ENCODE results near the gene SELENOO. TPM values are rescaled to one million over a fixed set of nuclear protein-coding genes. Genes with fewer than 3 reads are reported as not detected.

SELENOO gene
- total RNA-seq, 1 experiment from 2014 or later: 19.0 TPM

DNA sequence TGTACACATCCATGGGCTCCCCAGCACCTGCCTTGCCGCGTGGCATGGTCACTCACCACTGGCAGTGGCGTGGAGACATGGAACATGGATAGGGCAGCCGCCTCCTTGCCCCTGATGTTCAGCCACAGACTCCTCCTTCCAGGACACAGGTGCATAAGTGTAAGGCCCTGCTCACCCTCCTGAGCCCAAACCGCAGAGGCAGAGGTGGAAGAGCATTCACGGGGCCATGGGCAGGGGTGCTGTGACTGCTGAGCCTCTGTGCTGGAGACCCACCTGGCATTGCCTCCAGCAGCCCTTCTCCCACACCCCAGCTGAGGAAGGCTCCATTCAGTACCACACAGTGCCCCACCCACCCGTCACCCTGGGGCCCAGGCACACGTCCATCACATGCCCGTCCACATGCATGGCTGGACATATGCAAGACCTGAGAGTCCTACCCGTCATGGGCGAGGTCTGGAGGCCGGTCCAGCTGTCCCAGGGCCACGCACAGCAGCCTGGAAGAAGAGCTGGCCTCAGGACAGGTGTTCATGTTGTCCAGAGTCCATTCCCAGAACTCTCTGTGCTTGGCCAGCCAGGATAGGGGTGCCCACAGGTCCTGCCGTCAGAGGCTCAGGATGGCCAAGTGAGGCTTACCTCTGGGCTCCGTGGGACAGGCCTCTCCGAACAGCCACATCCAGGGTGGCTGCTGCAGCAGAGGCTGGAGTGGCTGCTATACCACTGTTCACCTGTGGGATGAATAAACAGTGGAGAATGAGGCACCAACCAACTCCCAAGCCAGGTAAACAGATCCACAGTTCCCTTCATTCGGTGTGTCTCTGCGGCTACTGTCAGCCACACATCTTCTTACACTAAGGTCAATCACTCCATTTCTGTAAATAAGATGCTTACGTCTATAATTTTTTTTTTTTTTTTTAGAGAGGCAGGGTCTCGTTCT is 45.7 kb downstream of the SELENOO start:
- H3K79me1 ChIP-seq (ENCODE audit: insufficient read depth, low read depth, low read length, poor library complexity, severe bottlenecking): no peaks in the 10 kb centered on the region
- no peak overlapping the region for H2BK20ac ChIP-seq (ENCODE audit: low read depth, low read length, poor library complexity, severe bottlenecking)
- no peak overlapping the region for H3K9ac ChIP-seq (ENCODE audit: extremely low read depth, insufficient read length, low read length)
- no peaks in the 10 kb centered on the region; the same call in 1 of the 2 replicates for H3K27me3 Mint-ChIP-seq (ENCODE audit: low read depth)
- no peak overlapping the region for H3K4ac ChIP-seq (ENCODE audit: low read depth, low read length)
- no peak overlapping the region for H2BK120ac ChIP-seq (ENCODE audit: low read depth, low read length, poor library complexity, severe bottlenecking)
- no peaks in the 10 kb centered on the region for H3K9me3 Mint-ChIP-seq
- H2BK15ac ChIP-seq (ENCODE audit: low read depth, low read length): 0 out of 2 replicates have a peak overlapping the region, but pooled peaks have one; percentile 7
- H3K23me2 ChIP-seq (ENCODE audit: insufficient read length, low read depth, low read length, poor library complexity, severe bottlenecking): peaks cover 31% of the 10 kb centered on the region
- H3K18ac ChIP-seq (ENCODE audit: insufficient read length, low read depth, low read length): no peak overlapping the region
- H3K4me3 Mint-ChIP-seq: peak overlapping the region; percentile 96 to 98
- H3K27me3 ChIP-seq (ENCODE audit: insufficient read depth, low read length): no peaks in the 10 kb centered on the region
- H3K4me1 Mint-ChIP-seq: peaks cover 22 to 37% of the 10 kb centered on the region in 2 experiments
- H3K14ac ChIP-seq (ENCODE audit: insufficient read depth, low read length): no peak overlapping the region
- no peak overlapping the region for H3T11ph ChIP-seq (ENCODE audit: low read length)
- WGBS (ENCODE audit: extremely low coverage, insufficient read length, low lambda C conversion rate): no CpG with 5 or more reads among the region's 20 CpGs
- H2BK12ac ChIP-seq (ENCODE audit: insufficient read length, low read depth, low read length): no peak overlapping the region
- H3K36me3 Mint-ChIP-seq (ENCODE audit: insufficient read depth in 1 of 3, low read depth in 3 of 3): peaks cover 0 to 16% (median 5%) of the 10 kb centered on the region in 3 experiments; a peak in 3 of 7 replicates
- no peak overlapping the region for H4K8ac ChIP-seq (replicated peaks; ENCODE audit: insufficient read length, low read depth, low read length)
- no peak overlapping the region for H2BK5ac ChIP-seq (ENCODE audit: insufficient read length, low read length)
- no peaks in the 10 kb centered on the region for H4K20me1 ChIP-seq (ENCODE audit: control insufficient read depth, insufficient read depth, insufficient read length)
- TF ChIP-seq, protein P1, sequence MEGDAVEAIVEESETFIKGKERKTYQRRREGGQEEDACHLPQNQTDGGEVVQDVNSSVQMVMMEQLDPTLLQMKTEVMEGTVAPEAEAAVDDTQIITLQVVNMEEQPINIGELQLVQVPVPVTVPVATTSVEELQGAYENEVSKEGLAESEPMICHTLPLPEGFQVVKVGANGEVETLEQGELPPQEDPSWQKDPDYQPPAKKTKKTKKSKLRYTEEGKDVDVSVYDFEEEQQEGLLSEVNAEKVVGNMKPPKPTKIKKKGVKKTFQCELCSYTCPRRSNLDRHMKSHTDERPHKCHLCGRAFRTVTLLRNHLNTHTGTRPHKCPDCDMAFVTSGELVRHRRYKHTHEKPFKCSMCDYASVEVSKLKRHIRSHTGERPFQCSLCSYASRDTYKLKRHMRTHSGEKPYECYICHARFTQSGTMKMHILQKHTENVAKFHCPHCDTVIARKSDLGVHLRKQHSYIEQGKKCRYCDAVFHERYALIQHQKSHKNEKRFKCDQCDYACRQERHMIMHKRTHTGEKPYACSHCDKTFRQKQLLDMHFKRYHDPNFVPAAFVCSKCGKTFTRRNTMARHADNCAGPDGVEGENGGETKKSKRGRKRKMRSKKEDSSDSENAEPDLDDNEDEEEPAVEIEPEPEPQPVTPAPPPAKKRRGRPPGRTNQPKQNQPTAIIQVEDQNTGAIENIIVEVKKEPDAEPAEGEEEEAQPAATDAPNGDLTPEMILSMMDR (conservative IDR thresholded peaks at IDR 0.05): no peak; the same call in 2 of the 3 replicates
- H3K56ac ChIP-seq (ENCODE audit: insufficient read length, low read depth, low read length): no peak overlapping the region
- no peak overlapping the region for H3K23ac ChIP-seq (ENCODE audit: insufficient read length, low read depth, low read length)
- H3K9me3 ChIP-seq (ENCODE audit: control insufficient read depth, low read depth, low read length): no peaks in the 10 kb centered on the region
- no peak overlapping the region for H4K91ac ChIP-seq (ENCODE audit: insufficient read length, low read depth, low read length)
- peaks cover 6% of the 10 kb centered on the region; the same call in 1 of the 2 replicates for H3K79me2 ChIP-seq (ENCODE audit: insufficient read depth, low read length)
- H3K4me2 ChIP-seq (ENCODE audit: insufficient read depth, insufficient read length, low read length): no peak overlapping the region
- no peaks in the 10 kb centered on the region for H3K4me1 ChIP-seq (ENCODE audit: insufficient read depth, low read length)
- DNase-seq: no peak
- H4K5ac ChIP-seq (ENCODE audit: insufficient read length, low read depth, low read length): no peak overlapping the region
- no peak overlapping the region for H2AK5ac ChIP-seq (ENCODE audit: insufficient read length, low read length)
- H2AFZ ChIP-seq (ENCODE audit: low read length): no peak overlapping the region
- peak overlapping the region in 1 of 3 experiments; percentile 86; a peak in 1 of 7 replicates for H3K27ac Mint-ChIP-seq
- no peak overlapping the region for H3K27ac ChIP-seq (ENCODE audit: insufficient read length, low read depth, low read length)

Measured in H9 (cell line).